ENCODE results near the gene TPRKB. TPM values are rescaled to one million over a fixed set of nuclear protein-coding genes. Genes with fewer than 3 reads are reported as not detected.

TPRKB gene
- total and polyA plus RNA-seq, 2 donors (not counting 1 experiment from before 2014, with no cell fraction given): 24.3 to 31.2 TPM

GRCh38 chr2:73764945-73765344 lies 27.8 kb upstream of the TPRKB start:
- Histone ChIP-seq H3K4me3 (ENCODE audit: control extremely low read depth in 1 of 5, extremely low read depth in 1 of 5, insufficient read depth in 1 of 5, low read depth in 2 of 5, low read length in 4 of 5) (no peak overlapping the region), H3K27ac (ENCODE audit: low read length in 2 of 2) (no peak overlapping the region), H3K79me2 (ENCODE audit: control insufficient read depth, insufficient read depth, low read length) (no peaks in the 10 kb centered on the region), H3K9me3 (ENCODE audit: control extremely low read depth in 1 of 3, control insufficient read depth in 2 of 3, insufficient read depth in 1 of 3, low read length in 2 of 3) (no peaks in the 10 kb centered on the region), H2AFZ (ENCODE audit: insufficient read depth, low read depth, low read length, poor library complexity, severe bottlenecking) (no peak overlapping the region), H3K36me3 (replicated peaks in 1 of 2; ENCODE audit: control extremely low read depth in 1 of 2, control insufficient read depth in 1 of 2, extremely low read depth in 1 of 2, insufficient read depth in 2 of 2, low read length in 1 of 2) (peaks cover 10 to 75% of the 10 kb centered on the region in 2 experiments), H3K9ac (ENCODE audit: low read length) (no peak overlapping the region), H3K4me2 (replicated peaks; ENCODE audit: low read depth, low read length, poor library complexity, severe bottlenecking) (no peak overlapping the region), H3K4me1 (ENCODE audit: control insufficient read depth in 2 of 2, insufficient read depth in 2 of 2, low read length in 2 of 2) (no peaks in the 10 kb centered on the region), H4K20me1 (ENCODE audit: control insufficient read depth, insufficient read depth, low read length, poor library complexity, severe bottlenecking) (peaks cover 8% of the 10 kb centered on the region), H3K27me3 (replicated peaks in 1 of 4; ENCODE audit: control extremely low read depth in 1 of 4, control insufficient read depth in 3 of 4, insufficient read depth in 4 of 4, low read length in 3 of 4) (no peaks in the 10 kb centered on the region)
- Mint-ChIP-seq H3K27ac (no peak overlapping the region), H3K27me3 (no peaks in the 10 kb centered on the region), H3K9me3 (ENCODE audit: insufficient read depth) (no peaks in the 10 kb centered on the region), H3K4me1 (no peaks in the 10 kb centered on the region), H3K4me3 (no peak overlapping the region)
- DNase-seq (no peak), ATAC-seq (ENCODE audit: low read depth) (no peak)
- no peak for TF ChIP-seq EZH2 (IDR thresholded peaks at IDR 0.05; ENCODE audit: borderline replicate concordance, insufficient read depth, low read depth, low read length, poor library complexity, severe bottlenecking)
- CTCF ChIA-PET: no interaction called here
- intact Hi-C loops (cut with micrococcal nuclease): no loop called here
- POLR2A ChIA-PET: no interaction called here
- no CpG with 5 or more reads among the region's 1 CpG for WGBS (ENCODE audit: insufficient coverage)

DNA sequence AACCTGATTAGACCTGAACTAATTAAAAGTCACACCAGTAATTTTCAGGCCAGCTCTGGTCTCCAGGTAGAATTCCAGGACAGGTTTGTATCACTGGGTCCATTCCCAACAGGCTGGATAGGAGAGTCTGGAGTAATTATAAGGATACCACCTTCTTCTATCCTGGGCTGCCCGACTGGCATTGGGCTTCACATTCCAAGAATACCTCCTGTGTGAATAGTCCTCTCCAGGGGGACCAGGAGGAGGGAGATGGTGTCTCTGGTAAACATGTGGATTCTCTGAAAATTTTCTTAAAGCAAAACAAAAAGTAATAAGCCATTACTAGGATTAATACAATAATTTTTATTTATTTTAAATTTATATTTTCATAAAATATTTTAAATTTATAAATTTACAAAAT lies 25.4 kb upstream of the TPRKB start:
- Histone ChIP-seq H3K79me2 (ENCODE audit: control insufficient read depth, insufficient read depth, low read length) (no peaks in the 10 kb centered on the region), H3K4me2 (replicated peaks; ENCODE audit: low read depth, low read length, poor library complexity, severe bottlenecking) (no peak overlapping the region), H3K9ac (ENCODE audit: low read length) (no peak overlapping the region), H3K27ac (ENCODE audit: low read length in 2 of 2) (no peak overlapping the region), H3K4me1 (ENCODE audit: control insufficient read depth in 2 of 2, insufficient read depth in 2 of 2, low read length in 2 of 2) (no peaks in the 10 kb centered on the region), H3K36me3 (replicated peaks in 1 of 2; ENCODE audit: control extremely low read depth in 1 of 2, control insufficient read depth in 1 of 2, extremely low read depth in 1 of 2, insufficient read depth in 2 of 2, low read length in 1 of 2) (peaks cover 4 to 62% of the 10 kb centered on the region in 2 experiments), H3K27me3 (replicated peaks in 1 of 4; ENCODE audit: control extremely low read depth in 1 of 4, control insufficient read depth in 3 of 4, insufficient read depth in 4 of 4, low read length in 3 of 4) (no peaks in the 10 kb centered on the region), H3K9me3 (ENCODE audit: control extremely low read depth in 1 of 3, control insufficient read depth in 2 of 3, insufficient read depth in 1 of 3, low read length in 2 of 3) (no peaks in the 10 kb centered on the region), H4K20me1 (ENCODE audit: control insufficient read depth, insufficient read depth, low read length, poor library complexity, severe bottlenecking) (no peaks in the 10 kb centered on the region), H2AFZ (ENCODE audit: insufficient read depth, low read depth, low read length, poor library complexity, severe bottlenecking) (no peak overlapping the region), H3K4me3 (ENCODE audit: control extremely low read depth in 1 of 5, extremely low read depth in 1 of 5, insufficient read depth in 1 of 5, low read depth in 2 of 5, low read length in 4 of 5) (no peak overlapping the region)
- no peaks in the 10 kb centered on the region for H3K4me1 Mint-ChIP-seq
- no CpG with 5 or more reads among the region's 1 CpG for WGBS (ENCODE audit: insufficient coverage)
- ChIA-PET CTCF (no interaction called here), POLR2A (no interaction called here)
- DNase-seq: no peak
- no peak overlapping the region for H3K27ac Mint-ChIP-seq
- H3K9me3 Mint-ChIP-seq (ENCODE audit: insufficient read depth): no peaks in the 10 kb centered on the region
- TF ChIP-seq EZH2 (IDR thresholded peaks at IDR 0.05; ENCODE audit: borderline replicate concordance, insufficient read depth, low read depth, low read length, poor library complexity, severe bottlenecking): no peak
- no peak for TF ChIP-seq CTCF (IDR thresholded peaks at IDR 0.05)
- no peak overlapping the region for H3K4me3 Mint-ChIP-seq
- ATAC-seq (ENCODE audit: low read depth): no peak
- intact Hi-C loops (cut with micrococcal nuclease): no loop called here
- no peaks in the 10 kb centered on the region for H3K27me3 Mint-ChIP-seq
